ENCODE results near the gene INPP5D. TPM values are rescaled to one million over a fixed set of nuclear protein-coding genes. Genes with fewer than 3 reads are reported as not detected.

Gene INPP5D
- total and polyA plus RNA-seq, 4 donors: 11.4 to 22.6 (median 17.4) TPM

GRCh38 chr2:233173115-233173514 is 113.0 kb downstream of the INPP5D start:
- Histone ChIP-seq H3K36me3 (ENCODE audit: control insufficient read depth, insufficient read depth, low read length) (no peaks in the 10 kb centered on the region), H3K4me3 (ENCODE audit: low read depth, low read length) (no peak overlapping the region), H3K9me3 (ENCODE audit: control insufficient read depth, insufficient read depth, low read length) (no peaks in the 10 kb centered on the region), H3K27ac (ENCODE audit: low read depth, low read length) (no peak overlapping the region), H3K27me3 (ENCODE audit: control insufficient read depth, insufficient read depth, low read length) (no peaks in the 10 kb centered on the region), H3K4me1 (ENCODE audit: control insufficient read depth, insufficient read depth, low read length) (peaks cover 11% of the 10 kb centered on the region)
- no peak for DNase-seq (ENCODE audit: low read depth in 4 of 6, low spot score in 6 of 6)
- 100% methylated on average over 4 of the region's 7 CpGs for WGBS (ENCODE audit: insufficient coverage)

GRCh38 chr2:233174137-233174536 is 114.0 kb downstream of the INPP5D start:
- Histone ChIP-seq H3K27me3 (ENCODE audit: control insufficient read depth, insufficient read depth, low read length) (no peaks in the 10 kb centered on the region), H3K9me3 (ENCODE audit: control insufficient read depth, insufficient read depth, low read length) (no peaks in the 10 kb centered on the region), H3K27ac (ENCODE audit: low read depth, low read length) (no peak overlapping the region), H3K4me1 (ENCODE audit: control insufficient read depth, insufficient read depth, low read length) (peaks cover 4% of the 10 kb centered on the region), H3K36me3 (ENCODE audit: control insufficient read depth, insufficient read depth, low read length) (no peaks in the 10 kb centered on the region), H3K4me3 (ENCODE audit: low read depth, low read length) (no peak overlapping the region)
- DNase-seq (ENCODE audit: low read depth in 4 of 6, low spot score in 6 of 6): no peak
- 85% methylated on average over 5 of the region's 7 CpGs for whole genome bisulfite sequencing (ENCODE audit: insufficient coverage)

GRCh38 chr2:233178994-233179847 is 119.1 kb downstream of the INPP5D start:
- 91% methylated on average over 12 of the region's 14 CpGs for WGBS (ENCODE audit: insufficient coverage)
- peak in 1 of 6 donors; percentile 26 for DNase-seq (ENCODE audit: low read depth in 4 of 6, low spot score in 6 of 6)
- no peak overlapping the region for H3K27ac ChIP-seq (ENCODE audit: low read depth, low read length)

GRCh38 chr2:233179848-233180366 is 119.8 kb downstream of the INPP5D start:
- H3K4me1 ChIP-seq (ENCODE audit: control insufficient read depth, insufficient read depth, low read length): no peaks in the 10 kb centered on the region
- DNase-seq (ENCODE audit: low read depth in 4 of 6, low spot score in 6 of 6): no peak
- 92% methylated on average over 5 of the region's 5 CpGs for WGBS (ENCODE audit: insufficient coverage)
- H3K27ac ChIP-seq (ENCODE audit: low read depth, low read length): no peak overlapping the region
- no peaks in the 10 kb centered on the region for H3K27me3 ChIP-seq (ENCODE audit: control insufficient read depth, insufficient read depth, low read length)
- no peaks in the 10 kb centered on the region for H3K9me3 ChIP-seq (ENCODE audit: control insufficient read depth, insufficient read depth, low read length)
- H3K4me3 ChIP-seq (ENCODE audit: low read depth, low read length): no peak overlapping the region
- H3K36me3 ChIP-seq (ENCODE audit: control insufficient read depth, insufficient read depth, low read length): no peaks in the 10 kb centered on the region

More at GRCh38 chr2:233178994-233179847, 119.1 kb downstream of the INPP5D start:
- Histone ChIP-seq H3K9me3 (ENCODE audit: control insufficient read depth, insufficient read depth, low read length) (no peaks in the 10 kb centered on the region), H3K4me1 (ENCODE audit: control insufficient read depth, insufficient read depth, low read length) (no peaks in the 10 kb centered on the region), H3K36me3 (ENCODE audit: control insufficient read depth, insufficient read depth, low read length) (no peaks in the 10 kb centered on the region), H3K27me3 (ENCODE audit: control insufficient read depth, insufficient read depth, low read length) (no peaks in the 10 kb centered on the region), H3K4me3 (ENCODE audit: low read depth, low read length) (no peak overlapping the region)

GRCh38 chr2:233183869-233184418 is 123.8 kb downstream of the INPP5D start:
- no peak overlapping the region for H3K4me3 ChIP-seq (ENCODE audit: low read depth, low read length)
- no peaks in the 10 kb centered on the region for H3K9me3 ChIP-seq (ENCODE audit: control insufficient read depth, insufficient read depth, low read length)
- H3K4me1 ChIP-seq (ENCODE audit: control insufficient read depth, insufficient read depth, low read length): no peaks in the 10 kb centered on the region
- H3K36me3 ChIP-seq (ENCODE audit: control insufficient read depth, insufficient read depth, low read length): peaks cover 1% of the 10 kb centered on the region
- no peak for DNase-seq (ENCODE audit: low read depth in 4 of 6, low spot score in 6 of 6)
- 86% methylated on average over 5 of the region's 9 CpGs for WGBS (ENCODE audit: insufficient coverage)
- no peak overlapping the region for H3K27ac ChIP-seq (ENCODE audit: low read depth, low read length)
- no peaks in the 10 kb centered on the region for H3K27me3 ChIP-seq (ENCODE audit: control insufficient read depth, insufficient read depth, low read length)

GRCh38 chr2:233184669-233185068 is 124.5 kb downstream of the INPP5D start:
- WGBS (ENCODE audit: insufficient coverage): 85% methylated on average over 8 of the region's 8 CpGs
- no peak for DNase-seq (ENCODE audit: low read depth in 4 of 6, low spot score in 6 of 6)
- no peaks in the 10 kb centered on the region for H3K9me3 ChIP-seq (ENCODE audit: control insufficient read depth, insufficient read depth, low read length)

GRCh38 chr2:233185330-233185729 is 125.2 kb downstream of the INPP5D start:
- H3K9me3 ChIP-seq (ENCODE audit: control insufficient read depth, insufficient read depth, low read length): no peaks in the 10 kb centered on the region
- H3K27me3 ChIP-seq (ENCODE audit: control insufficient read depth, insufficient read depth, low read length): no peaks in the 10 kb centered on the region
- WGBS (ENCODE audit: insufficient coverage): 75% methylated on average over 2 of the region's 7 CpGs
- peaks cover 3% of the 10 kb centered on the region for H3K36me3 ChIP-seq (ENCODE audit: control insufficient read depth, insufficient read depth, low read length)
- no peak for DNase-seq (ENCODE audit: low read depth in 4 of 6, low spot score in 6 of 6)
- no peaks in the 10 kb centered on the region for H3K4me1 ChIP-seq (ENCODE audit: control insufficient read depth, insufficient read depth, low read length)
- H3K27ac ChIP-seq (ENCODE audit: low read depth, low read length): no peak overlapping the region
- no peak overlapping the region for H3K4me3 ChIP-seq (ENCODE audit: low read depth, low read length)

More at GRCh38 chr2:233184669-233185068, 124.5 kb downstream of the INPP5D start:
- Histone ChIP-seq H3K4me1 (ENCODE audit: control insufficient read depth, insufficient read depth, low read length) (no peaks in the 10 kb centered on the region), H3K4me3 (ENCODE audit: low read depth, low read length) (no peak overlapping the region), H3K27ac (ENCODE audit: low read depth, low read length) (no peak overlapping the region), H3K27me3 (ENCODE audit: control insufficient read depth, insufficient read depth, low read length) (no peaks in the 10 kb centered on the region), H3K36me3 (ENCODE audit: control insufficient read depth, insufficient read depth, low read length) (peaks cover 3% of the 10 kb centered on the region)

- no peak overlapping the region for H3K4me3 ChIP-seq (ENCODE audit: low read depth, low read length)
- peaks cover 3% of the 10 kb centered on the region for H3K36me3 ChIP-seq (ENCODE audit: control insufficient read depth, insufficient read depth, low read length)
- no peaks in the 10 kb centered on the region for H3K9me3 ChIP-seq (ENCODE audit: control insufficient read depth, insufficient read depth, low read length)
- no peaks in the 10 kb centered on the region for H3K27me3 ChIP-seq (ENCODE audit: control insufficient read depth, insufficient read depth, low read length)
- no peaks in the 10 kb centered on the region for H3K4me1 ChIP-seq (ENCODE audit: control insufficient read depth, insufficient read depth, low read length)
- H3K27ac ChIP-seq (ENCODE audit: low read depth, low read length): no peak overlapping the region
- WGBS (ENCODE audit: insufficient coverage): 90% methylated on average over 7 of the region's 8 CpGs
- no peak for DNase-seq (ENCODE audit: low read depth in 4 of 6, low spot score in 6 of 6)
These were observed 125.8 kb downstream of the INPP5D start for GRCh38 chr2:233185963-233186362.

- Histone ChIP-seq H3K36me3 (ENCODE audit: control insufficient read depth, insufficient read depth, low read length) (peaks cover 3% of the 10 kb centered on the region), H3K4me1 (ENCODE audit: control insufficient read depth, insufficient read depth, low read length) (no peaks in the 10 kb centered on the region), H3K9me3 (ENCODE audit: control insufficient read depth, insufficient read depth, low read length) (no peaks in the 10 kb centered on the region), H3K4me3 (ENCODE audit: low read depth, low read length) (no peak overlapping the region), H3K27me3 (ENCODE audit: control insufficient read depth, insufficient read depth, low read length) (no peaks in the 10 kb centered on the region), H3K27ac (ENCODE audit: low read depth, low read length) (no peak overlapping the region)
- DNase-seq (ENCODE audit: low read depth in 4 of 6, low spot score in 6 of 6): no peak
- 100% methylated on average over 5 of the region's 5 CpGs for WGBS (ENCODE audit: insufficient coverage)
These were observed 126.7 kb downstream of the INPP5D start for GRCh38 chr2:233186851-233187250.
